Muscle layer of duodenum (tissue), 2 donors: ENCODE measurements around the gene KLHL10.
"Not testable (repeated sequence)": the region's sequence is repeated elsewhere in the genome, so short reads cannot be mapped to it uniquely, and the experiment has no call there.

ENCODE experiments used
- H3K27ac ChIP-seq: one replicate; pipeline ENCODE4 v1.7.0; 2013; ENCODE audit warnings: mild to moderate bottlenecking, low read length
- H3K27me3 ChIP-seq: one replicate; pipeline ENCODE4 v1.7.0; 2013; ENCODE audit warnings: low read depth, mild to moderate bottlenecking, control low read depth, low read length
- H3K36me3 ChIP-seq, 2 donors: one replicate each; pipeline ENCODE4 v1.7.0; 2013; ENCODE audit warnings: low read length in 2 of 2, control low read depth in 1 of 2, mild to moderate bottlenecking in 1 of 2; ENCODE audit not compliant: insufficient read depth in 2 of 2, control insufficient read depth in 1 of 2
- H3K4me1 ChIP-seq, 2 donors: one replicate each; pipeline ENCODE4 v1.7.0; 2013; ENCODE audit warnings: low read length in 2 of 2, mild to moderate bottlenecking in 2 of 2, control low read depth in 1 of 2, moderate library complexity in 1 of 2; ENCODE audit not compliant: insufficient read depth in 2 of 2, control insufficient read depth in 1 of 2
- H3K4me3 ChIP-seq, 2 donors: one replicate each; pipeline ENCODE4 v1.7.0; 2013; ENCODE audit warnings: low read length in 2 of 2, low read depth in 1 of 2, mild to moderate bottlenecking in 1 of 2
- H3K9me3 ChIP-seq, 2 donors: one replicate each; pipeline ENCODE4 v1.7.0; 2013; ENCODE audit warnings: low read length in 2 of 2, control low read depth in 1 of 2, mild to moderate bottlenecking in 1 of 2; ENCODE audit not compliant: control insufficient read depth in 1 of 2
- donor health status: healthy.

The KLHL10 gene

GRCh38 chr17:41864836-41865595, 27.4 kb downstream of the KLHL10 start, which contains the start of gene KLHL11:
Gene KLHL11 (minus strand): TSS chr17:41865423. CDS start chr17:41865370, 53 bp downstream.
- Histone ChIP-seq H3K4me1 (peaks cover 3 to 19% of the 10 kb centered on the region in 2 donors), H3K27me3 (no peaks in the 10 kb centered on the region), H3K9me3 (no peaks in the 10 kb centered on the region), H3K4me3 (peak within 1 kb of the TSS; percentile 84 to 92), H3K36me3 (peaks cover 9 to 22% of the 10 kb centered on the region in 2 donors), H3K27ac (peak within 1 kb of the TSS; percentile 51)

- Histone ChIP-seq H3K27ac (no peak overlapping the region), H3K4me1 (peaks cover 3 to 15% of the 10 kb centered on the region in 2 donors), H3K9me3 (no peaks in the 10 kb centered on the region), H3K27me3 (no peaks in the 10 kb centered on the region), H3K4me3 (peak overlapping the region in 1 of 2 donors; percentile 84), H3K36me3 (peaks cover 14 to 27% of the 10 kb centered on the region in 2 donors)
Measured at GRCh38 chr17:41865596-41865893, 27.9 kb downstream of the KLHL10 start.

- Histone ChIP-seq H3K4me1 (peaks cover 3 to 5% of the 10 kb centered on the region in 2 donors), H3K36me3 (peaks cover 23 to 56% of the 10 kb centered on the region in 2 donors), H3K4me3 (no peak overlapping the region), H3K27ac (no peak overlapping the region), H3K9me3 (no peaks in the 10 kb centered on the region), H3K27me3 (no peaks in the 10 kb centered on the region)
Measured at GRCh38 chr17:41868568-41868967, 30.9 kb downstream of the KLHL10 start.

GRCh38 chr17:41869426-41869825, 31.8 kb downstream of the KLHL10 start:
- H3K4me1 ChIP-seq = no peaks in the 10 kb centered on the region
- H3K27me3 ChIP-seq = no peaks in the 10 kb centered on the region
- H3K36me3 ChIP-seq = peaks cover 28 to 64% of the 10 kb centered on the region in 2 donors
- H3K9me3 ChIP-seq = no peaks in the 10 kb centered on the region
- H3K27ac ChIP-seq = no peak overlapping the region
- H3K4me3 ChIP-seq = no peak overlapping the region

GRCh38 chr17:41870097-41870496, 32.5 kb downstream of the KLHL10 start:
- no peaks in the 10 kb centered on the region for H3K4me1 ChIP-seq
- H3K27me3 ChIP-seq = no peaks in the 10 kb centered on the region
- H3K27ac ChIP-seq = no peak overlapping the region
- no peak overlapping the region for H3K4me3 ChIP-seq
- H3K9me3 ChIP-seq = no peaks in the 10 kb centered on the region
- peaks cover 28 to 64% of the 10 kb centered on the region in 2 donors for H3K36me3 ChIP-seq

GRCh38 chr17:41870627-41871026, 33.0 kb downstream of the KLHL10 start:
- no peak overlapping the region for H3K4me3 ChIP-seq
- no peak overlapping the region for H3K27ac ChIP-seq
- no peaks in the 10 kb centered on the region for H3K9me3 ChIP-seq
- no peaks in the 10 kb centered on the region for H3K27me3 ChIP-seq
- no peaks in the 10 kb centered on the region for H3K4me1 ChIP-seq
- peaks cover 28 to 64% of the 10 kb centered on the region in 2 donors for H3K36me3 ChIP-seq

- Histone ChIP-seq H3K9me3 (no peaks in the 10 kb centered on the region), H3K36me3 (peaks cover 28 to 64% of the 10 kb centered on the region in 2 donors), H3K4me3 (no peak overlapping the region), H3K27ac (no peak overlapping the region), H3K4me1 (no peaks in the 10 kb centered on the region), H3K27me3 (no peaks in the 10 kb centered on the region)
Measured at GRCh38 chr17:41871789-41872188, 34.2 kb downstream of the KLHL10 start.

GRCh38 chr17:41873559-41874292, 36.1 kb downstream of the KLHL10 start:
- peaks cover 30 to 68% of the 10 kb centered on the region in 2 donors for H3K36me3 ChIP-seq
- H3K9me3 ChIP-seq = no peaks in the 10 kb centered on the region
- no peaks in the 10 kb centered on the region for H3K4me1 ChIP-seq
- H3K27ac ChIP-seq = no peak overlapping the region
- no peaks in the 10 kb centered on the region for H3K27me3 ChIP-seq
- H3K4me3 ChIP-seq = no peak overlapping the region

- H3K27ac ChIP-seq, H3K4me3 ChIP-seq, H3K27me3 ChIP-seq, H3K4me1 ChIP-seq, H3K9me3 ChIP-seq: not testable (repeated sequence)
- H3K36me3 ChIP-seq = peaks cover 33 to 68% of the 10 kb centered on the region in 2 donors
Measured at GRCh38 chr17:41874293-41874670, 36.7 kb downstream of the KLHL10 start.

- no peaks in the 10 kb centered on the region for H3K27me3 ChIP-seq
- no peak overlapping the region for H3K4me3 ChIP-seq
- no peaks in the 10 kb centered on the region for H3K4me1 ChIP-seq
- peaks cover 35 to 58% of the 10 kb centered on the region in 2 donors for H3K36me3 ChIP-seq
- no peaks in the 10 kb centered on the region for H3K9me3 ChIP-seq
- no peak overlapping the region for H3K27ac ChIP-seq
Measured at GRCh38 chr17:41880130-41880529, 42.5 kb downstream of the KLHL10 start.

GRCh38 chr17:41882756-41883155, 45.1 kb downstream of the KLHL10 start:
- peaks cover 57 to 78% of the 10 kb centered on the region in 2 donors for H3K36me3 ChIP-seq
- H3K4me1 ChIP-seq = no peaks in the 10 kb centered on the region
- no peak overlapping the region for H3K27ac ChIP-seq
- no peaks in the 10 kb centered on the region for H3K9me3 ChIP-seq
- H3K27me3 ChIP-seq = no peaks in the 10 kb centered on the region
- H3K4me3 ChIP-seq = no peak overlapping the region
